T-helper 1 cell treated with Interleukin-12 subunit alpha and Interleukin-12 subunit beta and Interleukin-4 antibody, amounts not matched to agents 30 μg/mL and 1 μg/mL, for 36 hours (primary cell): ENCODE data around the gene MIOS.

Experiments
- H3K27ac Mint-ChIP-seq: one replicate; pipeline ENCODE4 v1.8.0; 2021; ENCODE audit warnings: mild to moderate bottlenecking, mixed read lengths
- H3K27me3 Mint-ChIP-seq: one replicate; pipeline ENCODE4 v1.8.0; 2021; ENCODE audit warnings: low read depth, mixed read lengths
- H3K36me3 Mint-ChIP-seq: one replicate; pipeline ENCODE4 v1.8.0; 2021; ENCODE audit warnings: low read depth, mixed read lengths
- H3K4me1 Mint-ChIP-seq: one replicate; pipeline ENCODE4 v1.8.0; 2021; ENCODE audit warnings: low read depth, mixed read lengths
- H3K4me3 Mint-ChIP-seq: one replicate; pipeline ENCODE4 v1.8.0; 2021; ENCODE audit warnings: mild to moderate bottlenecking, moderate library complexity, mixed read lengths
- H3K9me3 Mint-ChIP-seq: one replicate; pipeline ENCODE4 v1.8.0; 2021; ENCODE audit warnings: mixed read lengths

Gene MIOS

GRCh38 chr7:7566651-7567611, at the start of gene MIOS:
MIOS (plus strand) TSS chr7:7566884; CDS start chr7:7572476, 5,592 bp downstream.
- Mint-ChIP-seq H3K27ac (peak within 1 kb of the TSS; percentile 83), H3K27me3 (no peaks in the 10 kb centered on the region), H3K36me3 (peaks cover 12% of the 10 kb centered on the region), H3K4me1 (peaks cover 31% of the 10 kb centered on the region), H3K4me3 (peak within 1 kb of the TSS; percentile 79), H3K9me3 (no peaks in the 10 kb centered on the region)

- Mint-ChIP-seq H3K36me3 (no peaks in the 10 kb centered on the region), H3K27ac (no peak overlapping the region), H3K4me1 (no peaks in the 10 kb centered on the region), H3K4me3 (no peak overlapping the region), H3K27me3 (peaks cover 8% of the 10 kb centered on the region), H3K9me3 (no peaks in the 10 kb centered on the region)
Measured at GRCh38 chr7:7517754-7518153, 48.9 kb upstream of the MIOS start.

- no peak overlapping the region for H3K27ac Mint-ChIP-seq
Measured at GRCh38 chr7:7519056-7519455, 47.6 kb upstream of the MIOS start.

GRCh38 chr7:7519528-7519927, 47.2 kb upstream of the MIOS start:
- no peak overlapping the region for H3K27ac Mint-ChIP-seq
- no peaks in the 10 kb centered on the region for H3K9me3 Mint-ChIP-seq
- H3K36me3 Mint-ChIP-seq, result no peaks in the 10 kb centered on the region
- H3K4me3 Mint-ChIP-seq, result no peak overlapping the region
- no peaks in the 10 kb centered on the region for H3K4me1 Mint-ChIP-seq
- H3K27me3 Mint-ChIP-seq, result peaks cover 8% of the 10 kb centered on the region

More at GRCh38 chr7:7519056-7519455, 47.6 kb upstream of the MIOS start:
- no peak overlapping the region for H3K4me3 Mint-ChIP-seq
- H3K27me3 Mint-ChIP-seq, result peaks cover 8% of the 10 kb centered on the region
- no peaks in the 10 kb centered on the region for H3K36me3 Mint-ChIP-seq
- H3K4me1 Mint-ChIP-seq, result no peaks in the 10 kb centered on the region
- H3K9me3 Mint-ChIP-seq, result no peaks in the 10 kb centered on the region

- no peaks in the 10 kb centered on the region for H3K9me3 Mint-ChIP-seq
- H3K4me1 Mint-ChIP-seq, result no peaks in the 10 kb centered on the region
- peaks cover 8% of the 10 kb centered on the region for H3K27me3 Mint-ChIP-seq
- H3K27ac Mint-ChIP-seq, result no peak overlapping the region
- H3K4me3 Mint-ChIP-seq, result no peak overlapping the region
- no peaks in the 10 kb centered on the region for H3K36me3 Mint-ChIP-seq
Measured at GRCh38 chr7:7521259-7521658, 45.4 kb upstream of the MIOS start.

- Mint-ChIP-seq H3K36me3 (no peaks in the 10 kb centered on the region), H3K27ac (no peak overlapping the region), H3K27me3 (peaks cover 8% of the 10 kb centered on the region)
Measured at GRCh38 chr7:7522421-7522820, 44.3 kb upstream of the MIOS start.

GRCh38 chr7:7524121-7524520, 42.6 kb upstream of the MIOS start:
- H3K4me1 Mint-ChIP-seq, result no peaks in the 10 kb centered on the region
- no peaks in the 10 kb centered on the region for H3K9me3 Mint-ChIP-seq
- H3K27ac Mint-ChIP-seq, result no peak overlapping the region
- H3K4me3 Mint-ChIP-seq, result no peak overlapping the region
- H3K27me3 Mint-ChIP-seq, result no peaks in the 10 kb centered on the region
- no peaks in the 10 kb centered on the region for H3K36me3 Mint-ChIP-seq

More at GRCh38 chr7:7522421-7522820, 44.3 kb upstream of the MIOS start:
- no peaks in the 10 kb centered on the region for H3K4me1 Mint-ChIP-seq
- H3K4me3 Mint-ChIP-seq, result no peak overlapping the region
- no peaks in the 10 kb centered on the region for H3K9me3 Mint-ChIP-seq

GRCh38 chr7:7526006-7526405, 40.7 kb upstream of the MIOS start:
- no peak overlapping the region for H3K4me3 Mint-ChIP-seq
- no peaks in the 10 kb centered on the region for H3K4me1 Mint-ChIP-seq
- H3K27me3 Mint-ChIP-seq, result peaks cover 4% of the 10 kb centered on the region
- H3K9me3 Mint-ChIP-seq, result no peaks in the 10 kb centered on the region
- no peak overlapping the region for H3K27ac Mint-ChIP-seq
- no peaks in the 10 kb centered on the region for H3K36me3 Mint-ChIP-seq

- Mint-ChIP-seq H3K9me3 (no peaks in the 10 kb centered on the region), H3K4me3 (no peak overlapping the region), H3K27me3 (peaks cover 4% of the 10 kb centered on the region), H3K36me3 (no peaks in the 10 kb centered on the region), H3K27ac (no peak overlapping the region), H3K4me1 (no peaks in the 10 kb centered on the region)
Measured at GRCh38 chr7:7527047-7527446, 39.6 kb upstream of the MIOS start.

GRCh38 chr7:7529328-7529727, 37.4 kb upstream of the MIOS start:
- H3K36me3 Mint-ChIP-seq, result no peaks in the 10 kb centered on the region
- peaks cover 13% of the 10 kb centered on the region for H3K27me3 Mint-ChIP-seq
- no peaks in the 10 kb centered on the region for H3K9me3 Mint-ChIP-seq
- H3K4me3 Mint-ChIP-seq, result no peak overlapping the region
- no peak overlapping the region for H3K27ac Mint-ChIP-seq
- H3K4me1 Mint-ChIP-seq, result no peaks in the 10 kb centered on the region

- H3K9me3 Mint-ChIP-seq, result no peaks in the 10 kb centered on the region
Measured at GRCh38 chr7:7533831-7534430, 32.8 kb upstream of the MIOS start.

GRCh38 chr7:7535691-7536090, 31.0 kb upstream of the MIOS start, which contains the start of gene COL28A1:
COL28A1 (minus strand) TSS chr7:7535873; CDS start chr7:7532875, 2,998 bp downstream.
- Mint-ChIP-seq H3K36me3 (no peaks in the 10 kb centered on the region), H3K27me3 (peaks cover 32% of the 10 kb centered on the region), H3K27ac (no peak within 1 kb of the TSS), H3K9me3 (no peaks in the 10 kb centered on the region), H3K4me3 (no peak within 1 kb of the TSS), H3K4me1 (no peaks in the 10 kb centered on the region)

More at GRCh38 chr7:7533831-7534430, 32.8 kb upstream of the MIOS start:
- H3K36me3 Mint-ChIP-seq, result no peaks in the 10 kb centered on the region
- H3K4me3 Mint-ChIP-seq, result no peak overlapping the region
- no peak overlapping the region for H3K27ac Mint-ChIP-seq
- H3K4me1 Mint-ChIP-seq, result no peaks in the 10 kb centered on the region
- peaks cover 30% of the 10 kb centered on the region for H3K27me3 Mint-ChIP-seq

GRCh38 chr7:7536396-7537019, 30.2 kb upstream of the MIOS start:
- H3K27ac Mint-ChIP-seq, result no peak overlapping the region
- no peaks in the 10 kb centered on the region for H3K9me3 Mint-ChIP-seq
- peaks cover 31% of the 10 kb centered on the region for H3K27me3 Mint-ChIP-seq
- no peaks in the 10 kb centered on the region for H3K4me1 Mint-ChIP-seq
- no peaks in the 10 kb centered on the region for H3K36me3 Mint-ChIP-seq
- H3K4me3 Mint-ChIP-seq, result no peak overlapping the region

- peaks cover 27% of the 10 kb centered on the region for H3K27me3 Mint-ChIP-seq
- no peak overlapping the region for H3K27ac Mint-ChIP-seq
Measured at GRCh38 chr7:7537711-7538110, 29.0 kb upstream of the MIOS start.

More at GRCh38 chr7:7537711-7538110, 29.0 kb upstream of the MIOS start:
- H3K4me3 Mint-ChIP-seq, result no peak overlapping the region
- no peaks in the 10 kb centered on the region for H3K9me3 Mint-ChIP-seq
- H3K36me3 Mint-ChIP-seq, result no peaks in the 10 kb centered on the region
- no peaks in the 10 kb centered on the region for H3K4me1 Mint-ChIP-seq
